Activated naive CD8-positive, alpha-beta T cell treated with anti-CD3 and anti-CD28 coated beads, Interleukin-2, amount 10 ng/mL, durations not matched to agents 7 days and 5 days (primary cell): ENCODE results near the gene ITGA2. TPM values are rescaled to one million over a fixed set of nuclear protein-coding genes. Genes with fewer than 3 reads are reported as not detected.
"Not testable (repeated sequence)": the region's sequence is repeated elsewhere in the genome, so short reads cannot be mapped to it uniquely, and the experiment has no call there.

ENCODE experiments used
- ATAC-seq: fragments of 150-1000 bp; cut with Tn5 transposase; one replicate; pipeline ENCODE4 v1.10.0; 2021; ENCODE audit warnings: low read depth, moderate library complexity
- POLR2A ChIA-PET: fragments of 350-600 bp; sonication (Branson Sonifier 250); formaldehyde crosslinking; loops from one replicate; lab custom pipeline; 2021; ENCODE audit warnings: antibody characterized with exemption; lab: Charles Lee
- DNase-seq: peaks from one replicate; pipeline ENCODE4 v3.0.0; 2021
- H3K27ac Mint-ChIP-seq: one replicate; pipeline ENCODE4 v1.8.0; 2022; ENCODE audit warnings: mild to moderate bottlenecking, mixed read lengths
- H3K27me3 Mint-ChIP-seq: one replicate; pipeline ENCODE4 v1.8.0; 2022; ENCODE audit warnings: mild to moderate bottlenecking, moderate library complexity, mixed read lengths
- H3K36me3 Mint-ChIP-seq: one replicate; pipeline ENCODE4 v1.8.0; 2021; ENCODE audit warnings: mild to moderate bottlenecking, mixed read lengths
- H3K4me1 Mint-ChIP-seq: one replicate; pipeline ENCODE4 v1.8.0; 2021; ENCODE audit warnings: mixed read lengths
- H3K4me3 Mint-ChIP-seq: one replicate; pipeline ENCODE4 v1.8.0; 2022; ENCODE audit warnings: mild to moderate bottlenecking, moderate library complexity, mixed read lengths
- H3K9me3 Mint-ChIP-seq: one replicate; pipeline ENCODE4 v1.8.0; 2021; ENCODE audit warnings: mixed read lengths
- total RNA-seq, 2 experiments: library from RNA; stranded (reverse); gene quantifications; one replicate each; pipeline ENCODE4 v1.2.3, GENCODE V29; 2021

Gene ITGA2
- total RNA-seq, 2 experiments from 2014 or later: 2.0 to 2.5 TPM

- no peak for ATAC-seq
- H3K36me3 Mint-ChIP-seq: no peaks in the 10 kb centered on the region
- no peak for DNase-seq
- POLR2A ChIA-PET: no interaction called here
- H3K9me3 Mint-ChIP-seq: peaks cover 13% of the 10 kb centered on the region
- no peaks in the 10 kb centered on the region for H3K4me1 Mint-ChIP-seq
- H3K27ac Mint-ChIP-seq: no peak overlapping the region
- no peak overlapping the region for H3K4me3 Mint-ChIP-seq
- peaks cover 23% of the 10 kb centered on the region for H3K27me3 Mint-ChIP-seq
These were observed 25.0 kb upstream of the ITGA2 start for GRCh38 chr5:52964138-52964537.

- H3K36me3 Mint-ChIP-seq, DNase-seq, H3K4me3 Mint-ChIP-seq, H3K4me1 Mint-ChIP-seq, ATAC-seq, POLR2A ChIA-PET, H3K27ac Mint-ChIP-seq: not testable (repeated sequence)
- peaks cover 13% of the 10 kb centered on the region for H3K9me3 Mint-ChIP-seq
- H3K27me3 Mint-ChIP-seq: peaks cover 38% of the 10 kb centered on the region
These were observed 13.0 kb upstream of the ITGA2 start for GRCh38 chr5:52976157-52976556.

- Mint-ChIP-seq H3K27me3 (peaks cover 35% of the 10 kb centered on the region), H3K4me1 (peaks cover 2% of the 10 kb centered on the region), H3K27ac (no peak overlapping the region), H3K36me3 (peaks cover 6% of the 10 kb centered on the region), H3K9me3 (peaks cover 11% of the 10 kb centered on the region), H3K4me3 (no peak overlapping the region)
- ATAC-seq (no peak), DNase-seq (no peak)
- POLR2A ChIA-PET: no interaction called here
These were observed 11.8 kb upstream of the ITGA2 start for GRCh38 chr5:52977264-52977897.

- Mint-ChIP-seq H3K9me3 (peaks cover 4% of the 10 kb centered on the region), H3K36me3 (no peaks in the 10 kb centered on the region), H3K27ac (no peak overlapping the region), H3K27me3 (peaks cover 39% of the 10 kb centered on the region), H3K4me3 (no peak overlapping the region), H3K4me1 (peaks cover 4% of the 10 kb centered on the region)
- ATAC-seq (no peak), DNase-seq (no peak)
- POLR2A ChIA-PET: no interaction called here
These were observed 7.6 kb upstream of the ITGA2 start for GRCh38 chr5:52981507-52981906.

- Mint-ChIP-seq H3K27me3 (peaks cover 46% of the 10 kb centered on the region), H3K36me3 (no peaks in the 10 kb centered on the region), H3K27ac (no peak overlapping the region), H3K9me3 (no peaks in the 10 kb centered on the region), H3K4me1 (peaks cover 13% of the 10 kb centered on the region), H3K4me3 (no peak overlapping the region)
- DNase-seq (no peak), ATAC-seq (no peak)
- POLR2A ChIA-PET: interaction anchor here (0.7 kb wide), 1 partner anchor 31 kb away, joined by 5 read pairs; no protein-coding TSS in a partner anchor
These were observed 5.2 kb upstream of the ITGA2 start for GRCh38 chr5:52983731-52984636.

- no peaks in the 10 kb centered on the region for H3K36me3 Mint-ChIP-seq
- H3K4me1 Mint-ChIP-seq: peaks cover 13% of the 10 kb centered on the region
- no peaks in the 10 kb centered on the region for H3K9me3 Mint-ChIP-seq
- no peak for ATAC-seq
- peaks cover 41% of the 10 kb centered on the region for H3K27me3 Mint-ChIP-seq
- no peak overlapping the region for H3K4me3 Mint-ChIP-seq
- H3K27ac Mint-ChIP-seq: no peak overlapping the region
- no peak for DNase-seq
- POLR2A ChIA-PET: interaction anchor here (0.7 kb wide), 2 partner anchors 42 to 111 kb away, joined by 3 to 9 read pairs; no protein-coding TSS in a partner anchor
These were observed 3.8 kb upstream of the ITGA2 start for GRCh38 chr5:52985306-52985705.

GRCh38 chr5:52987711-52988331 is 1.3 kb upstream of the ITGA2 start:
- no peak for ATAC-seq
- no peak overlapping the region for H3K27ac Mint-ChIP-seq

GRCh38 chr5:52988335-52989024 is 672 bp upstream of the ITGA2 start:
- H3K27ac Mint-ChIP-seq: peak overlapping the region; percentile 62
- H3K4me3 Mint-ChIP-seq: peak overlapping the region; percentile 81
- ATAC-seq (no peak), DNase-seq (no peak)
- POLR2A ChIA-PET: no interaction called here
- peaks cover 35% of the 10 kb centered on the region for H3K27me3 Mint-ChIP-seq
- peaks cover 14% of the 10 kb centered on the region for H3K36me3 Mint-ChIP-seq
- peaks cover 15% of the 10 kb centered on the region for H3K4me1 Mint-ChIP-seq
- H3K9me3 Mint-ChIP-seq: no peaks in the 10 kb centered on the region

More at GRCh38 chr5:52987711-52988331, 1.3 kb upstream of the ITGA2 start:
- POLR2A ChIA-PET: interaction anchor here (0.6 to 1.1 kb wide), 2 partner anchors 48 to 51 kb away, joined by 3 to 4 read pairs; no protein-coding TSS in a partner anchor
- Mint-ChIP-seq H3K36me3 (peaks cover 8% of the 10 kb centered on the region), H3K27me3 (peaks cover 39% of the 10 kb centered on the region), H3K9me3 (no peaks in the 10 kb centered on the region), H3K4me1 (peaks cover 15% of the 10 kb centered on the region), H3K4me3 (peak overlapping the region; percentile 81)
- no peak for DNase-seq

GRCh38 chr5:52989781-52990527 is 802 bp downstream of the ITGA2 start:
- DNase-seq: peak; percentile 61

GRCh38 chr5:52990528-52990925 is 1.4 kb downstream of the ITGA2 start:
- H3K9me3 Mint-ChIP-seq: no peaks in the 10 kb centered on the region
- peaks cover 21% of the 10 kb centered on the region for H3K27me3 Mint-ChIP-seq
- H3K27ac Mint-ChIP-seq: no peak overlapping the region
- DNase-seq (no peak), ATAC-seq (no peak)
- peaks cover 13% of the 10 kb centered on the region for H3K4me1 Mint-ChIP-seq
- H3K4me3 Mint-ChIP-seq: peak overlapping the region; percentile 78
- POLR2A ChIA-PET: interaction anchor here (0.6 to 1.9 kb wide), 2 partner anchors 15 to 41 kb away, joined by 3 to 4 read pairs; no protein-coding TSS in a partner anchor
- peaks cover 16% of the 10 kb centered on the region for H3K36me3 Mint-ChIP-seq

More at GRCh38 chr5:52989781-52990527, 802 bp downstream of the ITGA2 start:
- no peaks in the 10 kb centered on the region for H3K9me3 Mint-ChIP-seq
- peak overlapping the region; percentile 26 for H3K27ac Mint-ChIP-seq
- H3K27me3 Mint-ChIP-seq: peaks cover 21% of the 10 kb centered on the region
- POLR2A ChIA-PET: interaction anchor here (0.6 to 1.9 kb wide), 3 partner anchors 15 to 100 kb away, joined by 3 to 4 read pairs (median 4); no protein-coding TSS in a partner anchor
- H3K36me3 Mint-ChIP-seq: peaks cover 16% of the 10 kb centered on the region
- peaks cover 13% of the 10 kb centered on the region for H3K4me1 Mint-ChIP-seq
- peak overlapping the region; percentile 78 for H3K4me3 Mint-ChIP-seq
- peak; percentile 55 for ATAC-seq

- DNase-seq: no peak
- Mint-ChIP-seq H3K27ac (no peak overlapping the region), H3K9me3 (no peaks in the 10 kb centered on the region), H3K4me3 (no peak overlapping the region), H3K4me1 (peaks cover 8% of the 10 kb centered on the region), H3K36me3 (peaks cover 17% of the 10 kb centered on the region), H3K27me3 (peaks cover 8% of the 10 kb centered on the region)
- ATAC-seq: no peak
- POLR2A ChIA-PET: no interaction called here
These were observed 4.2 kb downstream of the ITGA2 start for GRCh38 chr5:52993367-52993766.

GRCh38 chr5:52994266-52994665 is 5.1 kb downstream of the ITGA2 start:
- DNase-seq (no peak), ATAC-seq (no peak)
- Mint-ChIP-seq H3K27ac (no peak overlapping the region), H3K4me1 (peaks cover 4% of the 10 kb centered on the region), H3K9me3 (no peaks in the 10 kb centered on the region), H3K36me3 (peaks cover 19% of the 10 kb centered on the region), H3K4me3 (no peak overlapping the region), H3K27me3 (peaks cover 6% of the 10 kb centered on the region)
- POLR2A ChIA-PET: no interaction called here
